AG10803 (cell line): Measurements from ENCODE around the gene SRMS.

Experiments used
- DNase-seq: peaks from one replicate; pipeline ENCODE4 v3.0.0; 2010; ENCODE audit warnings: low read depth
- H3K4me3 ChIP-seq: 2 replicates; pipeline ENCODE4 v1.5.1; 2011; ENCODE audit warnings: mild to moderate bottlenecking, low read length, control low read depth
- TF ChIP-seq, protein P1 (sequence below): conservative IDR thresholded peaks from 2 replicates; pipeline ENCODE4 v1.5.1; 2011; ENCODE audit warnings: mild to moderate bottlenecking, low read length, control low read depth, inconsistent platforms

The SRMS gene

DNA sequence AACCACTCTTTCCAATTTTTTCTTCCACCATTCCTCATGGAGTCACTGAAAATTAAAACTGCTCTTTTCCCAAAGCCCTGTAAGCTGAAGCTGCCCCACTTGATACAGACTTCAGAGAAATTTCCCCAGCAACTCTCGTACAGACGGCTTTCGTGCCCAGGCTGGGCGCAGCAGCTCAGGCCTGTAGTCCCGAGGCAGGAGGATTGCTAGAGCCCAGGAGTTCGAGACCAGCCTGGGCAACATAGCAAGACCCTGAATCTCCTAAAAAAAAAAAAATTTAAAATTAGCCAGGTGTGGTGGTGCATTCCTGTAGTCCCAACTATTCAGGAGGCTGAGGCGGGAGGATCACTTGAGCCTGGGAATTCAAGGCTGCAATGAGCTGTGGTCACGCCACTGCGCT is 20.4 kb downstream of the SRMS start:
- H3K4me3 ChIP-seq: no peak overlapping the region
- TF ChIP-seq, protein P1, sequence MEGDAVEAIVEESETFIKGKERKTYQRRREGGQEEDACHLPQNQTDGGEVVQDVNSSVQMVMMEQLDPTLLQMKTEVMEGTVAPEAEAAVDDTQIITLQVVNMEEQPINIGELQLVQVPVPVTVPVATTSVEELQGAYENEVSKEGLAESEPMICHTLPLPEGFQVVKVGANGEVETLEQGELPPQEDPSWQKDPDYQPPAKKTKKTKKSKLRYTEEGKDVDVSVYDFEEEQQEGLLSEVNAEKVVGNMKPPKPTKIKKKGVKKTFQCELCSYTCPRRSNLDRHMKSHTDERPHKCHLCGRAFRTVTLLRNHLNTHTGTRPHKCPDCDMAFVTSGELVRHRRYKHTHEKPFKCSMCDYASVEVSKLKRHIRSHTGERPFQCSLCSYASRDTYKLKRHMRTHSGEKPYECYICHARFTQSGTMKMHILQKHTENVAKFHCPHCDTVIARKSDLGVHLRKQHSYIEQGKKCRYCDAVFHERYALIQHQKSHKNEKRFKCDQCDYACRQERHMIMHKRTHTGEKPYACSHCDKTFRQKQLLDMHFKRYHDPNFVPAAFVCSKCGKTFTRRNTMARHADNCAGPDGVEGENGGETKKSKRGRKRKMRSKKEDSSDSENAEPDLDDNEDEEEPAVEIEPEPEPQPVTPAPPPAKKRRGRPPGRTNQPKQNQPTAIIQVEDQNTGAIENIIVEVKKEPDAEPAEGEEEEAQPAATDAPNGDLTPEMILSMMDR: no peak
- no peak for DNase-seq

DNA sequence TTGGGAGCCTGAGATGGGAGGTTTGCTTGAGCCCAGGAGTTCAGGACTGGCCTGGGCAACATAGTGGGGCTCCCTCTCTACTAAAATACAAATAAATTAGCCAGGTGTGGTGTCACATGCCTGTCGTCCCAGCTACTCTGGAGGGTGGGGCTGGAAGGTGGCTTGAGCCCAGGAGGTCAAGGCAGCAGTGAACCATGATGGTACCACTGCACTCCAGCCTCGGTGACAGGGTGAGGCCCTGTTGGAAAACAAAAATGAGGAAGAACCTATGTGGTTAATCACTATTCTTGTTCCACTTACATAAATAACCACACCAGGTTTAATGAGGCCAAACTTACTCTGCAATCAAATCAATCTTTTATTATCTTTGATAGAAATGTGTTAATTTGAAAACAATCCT is 21.6 kb downstream of the SRMS start:
- no peak for DNase-seq
- no peak overlapping the region for H3K4me3 ChIP-seq
- TF ChIP-seq, protein P1: no peak

DNA sequence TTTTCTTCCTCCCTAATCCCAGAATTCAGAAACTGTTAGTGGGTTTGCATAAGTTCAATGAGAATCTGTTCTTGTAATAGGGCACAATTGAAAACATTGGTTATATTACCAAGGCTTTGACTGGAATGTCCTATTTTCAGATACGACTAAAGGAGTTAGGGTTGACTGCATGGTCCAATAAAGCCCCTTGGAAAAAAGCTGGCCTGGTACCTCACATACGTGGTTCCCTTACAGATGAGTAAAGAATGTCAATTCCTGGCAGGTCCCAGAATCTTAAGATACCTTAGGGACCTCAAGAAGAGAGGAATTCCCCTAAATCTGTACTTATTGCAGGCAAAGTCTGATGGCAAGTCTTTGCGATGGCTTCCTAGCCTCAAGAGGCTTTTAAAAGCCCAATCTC is 22.4 kb downstream of the SRMS start:
- no peak overlapping the region for H3K4me3 ChIP-seq
- TF ChIP-seq, protein P1: no peak
- no peak for DNase-seq

DNA sequence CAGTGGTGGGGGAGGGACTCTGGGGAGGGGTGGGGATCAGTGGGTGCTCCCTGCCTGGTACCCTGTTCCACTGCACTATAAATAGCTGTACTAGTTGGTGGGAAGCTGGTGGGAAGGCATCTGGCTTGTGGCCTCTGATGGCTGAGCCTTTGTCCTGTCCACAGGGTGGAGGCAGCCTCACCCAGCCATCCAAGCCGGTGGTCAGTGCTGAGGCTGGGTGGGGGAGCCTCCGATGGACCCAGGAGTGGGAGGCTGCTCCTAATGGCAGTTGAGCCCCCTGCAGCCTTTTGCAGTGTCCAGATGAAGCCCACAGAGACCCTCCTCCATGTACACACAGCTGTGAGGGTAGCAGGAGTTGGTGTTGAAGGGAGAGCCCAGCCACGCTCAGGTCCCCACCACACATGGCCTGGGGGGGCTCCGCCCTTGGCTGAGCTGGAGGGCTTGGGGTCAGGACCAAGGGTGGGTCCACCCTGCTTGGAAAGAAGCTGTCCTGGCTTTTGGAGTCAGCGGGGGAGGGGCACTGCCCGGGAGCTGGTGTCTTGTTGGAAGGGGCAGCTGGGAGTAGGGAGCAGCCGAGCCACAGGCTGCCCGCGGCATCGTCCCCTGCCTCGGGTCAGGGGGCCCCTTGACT is 24.5 kb downstream of the SRMS start:
- no peak overlapping the region for H3K4me3 ChIP-seq
- DNase-seq: no peak
- TF ChIP-seq, protein P1: no peak

DNA sequence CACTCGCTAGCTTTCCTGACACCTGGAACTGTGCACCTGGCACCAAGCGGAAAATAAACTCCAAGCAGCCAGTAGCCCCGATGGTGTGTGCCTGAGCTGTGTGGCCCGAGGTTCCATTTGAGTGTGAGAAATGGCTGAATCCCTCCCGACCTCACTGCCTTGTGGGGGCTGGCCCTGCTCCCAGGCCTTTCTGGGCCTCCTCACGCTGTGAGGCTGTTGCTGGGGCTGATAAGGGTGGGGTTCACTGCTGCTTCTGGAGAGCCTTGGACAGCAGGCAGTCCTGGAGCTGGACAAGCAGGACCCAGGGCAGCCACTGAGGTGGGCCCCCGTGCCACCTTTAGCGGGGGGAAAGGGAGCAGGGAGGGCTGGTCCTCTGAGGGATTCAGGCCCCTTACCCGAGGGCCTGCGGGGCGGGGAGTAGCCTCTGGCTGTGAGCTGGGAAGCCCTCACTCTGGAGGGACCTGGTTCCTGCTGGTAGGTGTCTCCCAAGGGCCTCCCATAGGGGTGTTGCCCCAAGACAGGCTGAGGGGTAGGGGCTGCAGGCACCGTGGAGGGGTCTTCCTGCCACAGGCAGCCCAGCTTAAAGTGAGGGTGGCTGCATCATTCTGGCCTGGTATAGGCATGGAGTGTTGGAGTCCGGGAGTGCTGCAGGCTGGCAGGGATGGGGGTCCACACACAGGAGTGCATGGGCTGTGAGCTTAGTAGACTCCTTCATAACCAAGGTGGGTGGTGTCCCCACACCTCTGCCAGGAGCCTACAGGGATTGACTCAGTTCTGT is 25.3 kb downstream of the SRMS start:
- TF ChIP-seq, protein P1: no peak
- DNase-seq: no peak
- peak overlapping the region; percentile 86 for H3K4me3 ChIP-seq

DNA sequence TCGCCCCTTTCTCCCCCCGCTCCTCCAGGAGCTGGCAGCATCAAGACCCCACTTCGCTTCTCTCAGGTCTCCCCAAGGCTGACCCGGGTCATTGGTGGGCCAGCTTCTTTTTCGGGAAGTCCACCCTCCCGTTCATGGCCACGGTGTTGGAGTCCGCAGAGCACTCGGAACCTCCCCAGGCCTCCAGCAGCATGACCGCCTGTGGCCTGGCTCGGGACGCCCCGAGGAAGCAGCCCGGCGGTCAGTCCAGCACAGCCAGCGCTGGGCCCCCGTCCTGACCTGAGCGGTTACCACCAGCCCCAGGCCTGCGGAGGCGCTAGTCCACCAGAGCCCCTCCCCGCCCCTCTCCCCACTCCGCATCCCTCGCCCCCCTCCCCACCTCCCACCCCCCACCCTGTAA is 25.9 kb downstream of the SRMS start:
- TF ChIP-seq, protein P1: no peak
- DNase-seq: no peak
- peak overlapping the region; percentile 86 for H3K4me3 ChIP-seq

DNA sequence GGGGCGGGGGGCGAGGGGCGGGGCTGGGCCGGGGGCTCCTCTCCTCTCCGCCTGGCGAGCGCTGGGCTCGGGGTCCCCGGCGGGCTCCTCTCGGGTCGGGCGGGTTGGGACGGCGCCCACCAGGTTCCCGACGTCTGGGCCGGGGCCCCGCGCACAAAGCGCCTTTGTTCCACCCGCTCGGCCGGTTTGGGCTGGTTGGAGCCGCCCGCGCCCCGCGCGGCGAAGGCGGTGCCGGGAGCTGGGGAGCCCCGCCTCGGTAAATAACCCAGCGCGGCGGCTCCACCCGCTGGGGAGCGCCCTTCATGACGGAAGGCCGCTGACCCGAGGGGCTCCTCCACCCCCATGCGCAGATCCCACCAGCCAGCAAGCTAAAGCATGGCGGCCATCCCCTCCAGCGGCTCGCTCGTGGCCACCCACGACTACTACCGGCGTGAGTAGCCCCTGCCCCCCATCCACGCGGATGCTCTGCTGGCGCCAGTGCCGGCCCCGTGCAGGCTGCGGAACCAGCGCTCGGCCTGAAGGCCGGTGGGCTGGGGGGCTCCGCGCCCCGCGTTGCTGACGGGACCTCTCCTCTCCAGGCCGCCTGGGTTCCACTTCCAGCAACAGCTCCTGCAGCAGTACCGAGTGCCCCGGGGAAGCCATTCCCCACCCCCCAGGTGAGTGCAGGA is 26.5 kb downstream of the SRMS start:
- H3K4me3 ChIP-seq: peak overlapping the region; percentile 86
- TF ChIP-seq, protein P1: no peak; the same call in 1 of the 2 replicates
- DNase-seq: peak; percentile 62
